ENCODE results near the gene CEMP1.

The CEMP1 gene

DNA sequence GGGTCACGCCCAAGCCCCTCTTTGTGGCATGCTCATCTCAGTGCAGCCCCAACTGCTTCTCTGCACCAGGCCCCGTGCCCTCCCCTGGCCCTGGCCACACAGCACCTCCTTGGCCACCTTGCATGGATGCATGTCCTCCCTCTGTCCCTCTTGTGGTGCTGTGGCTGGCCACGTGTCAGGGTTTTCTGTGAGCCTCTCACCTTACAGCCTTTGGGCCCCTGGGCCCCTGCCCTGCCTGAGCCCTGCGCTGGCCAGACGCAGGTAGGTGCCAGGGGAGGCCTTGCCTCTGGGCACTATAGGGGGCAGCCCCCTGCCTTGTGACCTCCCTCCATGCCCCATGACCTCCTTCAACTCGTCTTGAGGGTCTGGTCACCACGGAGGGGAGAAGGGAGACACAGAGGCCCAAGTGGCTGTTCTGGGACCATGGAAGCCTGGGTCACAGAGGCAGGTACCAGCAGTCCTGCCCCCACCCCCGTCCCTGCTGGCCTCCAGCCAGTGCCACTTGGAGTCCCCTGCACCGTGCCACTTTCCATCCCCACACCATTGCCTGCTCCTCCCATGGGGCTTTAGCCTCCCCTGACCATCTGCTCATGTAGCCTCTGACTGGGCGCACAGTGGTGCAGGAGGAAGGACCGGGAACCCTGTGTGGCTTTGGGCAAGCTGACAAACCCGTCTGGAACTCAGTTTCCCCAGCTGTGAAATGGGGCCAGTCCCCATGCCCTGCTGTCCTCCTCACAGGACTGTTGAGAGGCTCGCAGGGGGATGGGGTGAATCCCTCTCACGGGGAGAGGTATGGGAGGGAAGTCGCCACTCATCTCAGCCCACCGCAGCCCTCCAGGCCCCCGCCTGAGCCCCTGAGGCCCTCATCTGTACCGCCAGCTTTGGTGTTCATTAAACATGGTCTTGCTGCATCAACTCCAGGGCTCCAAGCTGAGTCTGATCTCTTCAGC, 29.0 kb downstream of the CEMP1 start:
- DNase-seq (ENCODE audit: low read depth): no peak

DNA sequence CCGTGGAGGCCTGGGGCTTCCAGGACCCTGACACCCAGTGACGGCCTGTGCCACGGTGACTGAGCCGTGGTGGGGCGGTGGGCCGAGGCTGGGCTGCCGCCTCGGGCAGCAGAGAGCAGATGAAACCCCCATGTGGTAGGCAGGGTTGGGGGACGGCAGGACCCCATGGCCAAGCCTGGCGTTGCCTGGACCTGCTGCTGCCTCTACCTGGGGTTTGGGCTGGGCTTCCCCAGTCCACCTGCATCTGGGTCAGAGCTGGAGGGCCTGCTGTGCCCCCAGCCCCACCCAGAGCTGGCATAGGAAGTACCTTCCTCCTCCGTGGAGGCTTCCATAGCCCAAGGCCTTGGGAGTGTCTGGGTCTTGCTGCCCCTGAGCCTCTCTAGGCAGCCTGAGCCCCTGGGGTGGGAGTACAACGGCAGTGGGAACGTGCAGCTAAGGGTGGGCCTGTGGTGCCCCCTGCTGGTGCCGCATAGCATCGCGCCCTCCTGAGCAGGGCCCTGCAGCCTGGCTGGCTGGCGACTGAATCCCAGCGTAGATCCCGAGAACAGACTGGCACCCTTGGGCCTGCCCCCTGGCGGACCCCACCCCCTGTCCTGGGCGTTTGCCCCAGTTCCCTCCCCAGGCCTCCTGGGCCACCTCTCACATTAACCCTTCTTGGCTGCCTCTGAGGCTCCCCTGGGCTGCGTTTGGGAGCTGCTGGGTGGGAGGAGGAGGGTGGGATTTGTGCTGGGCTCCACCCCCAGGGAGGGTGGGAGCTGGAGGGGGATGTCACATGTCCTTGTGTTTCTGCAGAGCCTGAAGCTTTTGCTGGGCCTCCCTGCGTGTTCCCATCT, 30.1 kb downstream of the CEMP1 start:
- no peak for DNase-seq (ENCODE audit: low read depth)

DNA sequence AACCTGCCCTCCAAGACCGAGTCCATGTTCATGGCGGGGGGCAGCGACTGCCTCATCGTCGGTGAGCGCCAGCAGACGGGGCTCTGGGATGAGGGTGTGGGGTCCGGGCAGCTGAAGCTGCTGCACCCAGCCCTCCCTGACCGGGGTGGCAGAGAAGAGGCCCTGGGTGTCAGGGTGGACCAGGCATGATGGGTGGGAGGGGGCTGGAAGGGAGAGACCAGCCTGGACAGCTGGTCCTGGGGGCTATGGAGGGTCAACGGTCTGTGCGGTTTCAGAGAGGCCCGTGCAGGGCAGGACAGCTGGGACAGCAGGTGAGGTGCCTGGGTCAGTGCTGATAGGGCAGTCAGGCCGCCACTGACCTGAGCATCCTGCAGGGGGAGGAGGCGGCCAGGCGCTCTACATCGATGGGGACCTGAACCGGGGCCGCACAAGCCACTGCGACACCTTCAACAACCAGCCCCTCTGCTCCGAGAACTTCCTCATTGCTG, 30.7 kb downstream of the CEMP1 start:
- DNase-seq (ENCODE audit: low read depth): no peak

DNA sequence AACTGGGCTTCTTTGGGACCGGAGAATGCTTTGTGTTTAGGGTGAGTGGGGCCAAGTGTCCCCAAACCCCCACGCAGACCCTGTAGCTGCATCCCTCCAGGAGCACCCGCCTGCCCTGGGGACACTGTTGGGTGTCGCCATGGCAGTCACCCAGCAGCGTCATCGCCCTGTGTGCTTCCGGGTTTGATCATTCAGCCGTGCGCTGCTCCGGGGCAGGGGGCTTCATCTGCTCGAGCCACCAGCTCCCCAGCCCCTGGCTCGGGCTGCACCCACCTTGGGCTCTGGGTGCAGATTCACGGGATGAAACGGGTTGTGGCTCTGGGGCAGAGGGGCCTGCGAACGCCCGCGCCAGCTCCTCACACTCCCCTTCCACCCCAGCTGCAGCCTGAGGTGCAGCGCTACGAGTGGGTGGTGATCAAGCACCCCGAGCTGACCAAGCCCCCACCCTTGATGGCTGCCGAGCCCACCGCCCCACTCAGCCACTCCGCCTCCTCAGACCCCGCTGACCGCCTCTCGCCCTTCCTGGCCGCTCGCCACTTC, 31.2 kb downstream of the CEMP1 start:
- DNase-seq (ENCODE audit: low read depth): no peak

DNA sequence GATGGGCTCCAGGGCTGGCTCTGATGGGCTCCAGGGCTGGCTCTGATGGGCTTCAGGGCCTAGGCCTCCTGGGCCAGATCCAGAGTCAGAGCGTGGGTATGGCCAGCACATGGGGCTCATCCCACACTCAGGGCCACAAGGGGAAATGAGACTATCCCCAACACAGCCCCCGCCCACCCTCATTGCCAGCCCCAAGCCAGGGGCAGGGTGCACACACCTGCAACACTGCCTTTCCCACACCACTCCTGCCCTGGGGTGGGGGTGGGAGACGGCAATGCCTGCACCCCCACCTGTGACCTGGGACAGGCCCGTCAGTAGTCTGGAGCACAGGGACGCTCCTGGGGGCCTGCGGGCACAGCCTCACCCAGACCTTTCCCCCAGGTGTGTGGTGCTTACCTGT, 31.8 kb downstream of the CEMP1 start:
- no peak for DNase-seq (ENCODE audit: low read depth)

DNA sequence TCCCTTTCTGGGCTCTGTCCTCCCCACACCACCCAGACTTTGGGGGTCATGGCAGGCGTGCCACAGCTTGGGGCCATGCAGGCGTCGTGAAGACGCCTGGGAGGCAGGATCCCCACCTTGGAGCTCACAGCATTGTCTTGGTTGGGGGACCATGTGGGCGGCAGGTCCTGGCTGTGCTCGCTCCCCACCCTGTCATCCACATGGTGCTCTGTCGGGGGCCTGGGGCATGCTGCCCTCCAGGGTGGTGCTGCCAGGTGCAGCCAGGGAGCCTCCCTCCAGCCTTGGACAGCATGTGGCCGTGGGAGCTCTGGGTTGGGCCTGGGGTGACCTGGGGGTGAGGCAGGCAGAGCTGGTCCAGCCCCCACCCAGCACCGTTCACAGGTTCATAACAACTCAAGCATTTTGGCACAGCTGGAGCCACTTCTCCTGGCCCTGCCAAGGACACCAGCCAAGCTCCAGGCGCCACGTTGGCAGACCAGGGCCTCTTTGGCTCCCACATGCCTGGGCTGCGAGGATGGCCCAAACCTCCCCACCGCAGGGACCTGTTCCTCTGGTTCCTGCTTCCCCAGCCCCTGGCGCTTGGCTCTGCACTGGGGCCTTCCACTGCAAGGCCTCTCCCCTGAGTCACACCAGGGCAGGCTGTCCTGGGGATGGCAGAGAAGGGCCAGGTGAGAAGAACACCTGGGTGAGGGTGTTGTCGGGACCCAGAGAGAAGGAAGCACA, 32.5 kb downstream of the CEMP1 start:
- no peak for DNase-seq (ENCODE audit: low read depth)

DNA sequence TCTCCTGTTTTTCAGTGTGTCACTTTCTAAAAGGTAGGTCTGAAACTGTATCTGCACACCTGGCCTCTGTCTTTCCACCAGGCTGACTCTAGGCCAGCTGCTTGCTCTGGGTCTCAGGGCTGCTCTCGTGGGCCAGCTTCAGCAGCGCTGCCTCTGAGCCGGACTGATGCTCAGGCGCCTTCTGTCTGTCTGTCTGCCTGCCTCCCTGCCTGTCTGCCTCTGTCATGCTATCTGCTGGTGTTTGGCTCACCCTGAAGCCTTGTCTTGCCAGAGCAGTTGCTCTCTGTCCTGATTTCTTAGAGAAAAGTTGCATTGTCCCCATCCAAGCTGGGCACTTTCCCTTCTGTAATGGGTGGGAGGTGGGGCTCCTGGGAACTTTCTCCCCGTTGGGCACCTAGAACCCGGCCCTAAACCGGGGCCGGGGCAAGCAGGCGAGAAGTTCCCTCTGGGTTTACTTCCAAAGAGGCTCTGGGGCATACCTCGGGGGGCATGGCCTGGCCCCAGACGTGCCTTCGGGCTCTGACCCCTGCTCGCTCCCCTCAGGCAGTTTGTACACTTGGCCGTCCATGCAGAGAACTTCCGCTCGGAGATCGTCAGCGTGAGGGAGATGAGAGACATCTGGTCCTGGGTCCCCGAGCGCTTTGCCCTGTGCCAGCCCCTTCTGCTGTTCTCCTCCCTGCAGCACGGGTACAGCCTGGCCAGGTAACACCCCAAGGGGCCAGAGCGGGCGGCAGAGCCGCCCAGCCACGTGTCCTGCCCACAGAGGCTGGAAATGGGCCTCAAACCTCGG, 33.3 kb downstream of the CEMP1 start:
- no peak for DNase-seq (ENCODE audit: low read depth)

DNA sequence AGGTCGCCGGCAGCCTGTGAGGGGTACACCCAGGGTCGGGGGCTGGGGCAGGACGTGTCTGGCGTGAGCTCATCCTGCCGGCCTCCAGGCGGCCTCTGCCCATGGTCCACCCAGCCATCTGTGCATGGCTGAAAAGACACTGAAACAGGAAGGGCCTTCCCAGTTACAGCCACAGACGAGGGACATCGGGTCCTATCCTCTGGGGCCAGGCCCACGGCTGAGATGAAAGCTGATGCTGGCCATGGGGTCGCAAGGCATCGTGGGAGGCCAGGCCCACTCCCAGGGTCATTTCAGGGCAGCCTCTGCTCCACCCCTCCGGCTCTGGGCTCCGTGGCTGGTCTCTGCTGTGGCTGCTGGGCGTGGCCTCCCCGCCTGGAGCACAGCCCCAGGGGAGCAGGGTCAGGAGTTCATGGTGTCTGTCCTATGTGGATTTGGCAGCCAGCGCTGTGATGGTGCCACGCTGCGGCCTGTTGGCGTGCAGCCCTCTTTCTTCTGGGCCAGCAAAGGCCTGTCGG, 34.0 kb downstream of the CEMP1 start:
- no peak for DNase-seq (ENCODE audit: low read depth)

DNA sequence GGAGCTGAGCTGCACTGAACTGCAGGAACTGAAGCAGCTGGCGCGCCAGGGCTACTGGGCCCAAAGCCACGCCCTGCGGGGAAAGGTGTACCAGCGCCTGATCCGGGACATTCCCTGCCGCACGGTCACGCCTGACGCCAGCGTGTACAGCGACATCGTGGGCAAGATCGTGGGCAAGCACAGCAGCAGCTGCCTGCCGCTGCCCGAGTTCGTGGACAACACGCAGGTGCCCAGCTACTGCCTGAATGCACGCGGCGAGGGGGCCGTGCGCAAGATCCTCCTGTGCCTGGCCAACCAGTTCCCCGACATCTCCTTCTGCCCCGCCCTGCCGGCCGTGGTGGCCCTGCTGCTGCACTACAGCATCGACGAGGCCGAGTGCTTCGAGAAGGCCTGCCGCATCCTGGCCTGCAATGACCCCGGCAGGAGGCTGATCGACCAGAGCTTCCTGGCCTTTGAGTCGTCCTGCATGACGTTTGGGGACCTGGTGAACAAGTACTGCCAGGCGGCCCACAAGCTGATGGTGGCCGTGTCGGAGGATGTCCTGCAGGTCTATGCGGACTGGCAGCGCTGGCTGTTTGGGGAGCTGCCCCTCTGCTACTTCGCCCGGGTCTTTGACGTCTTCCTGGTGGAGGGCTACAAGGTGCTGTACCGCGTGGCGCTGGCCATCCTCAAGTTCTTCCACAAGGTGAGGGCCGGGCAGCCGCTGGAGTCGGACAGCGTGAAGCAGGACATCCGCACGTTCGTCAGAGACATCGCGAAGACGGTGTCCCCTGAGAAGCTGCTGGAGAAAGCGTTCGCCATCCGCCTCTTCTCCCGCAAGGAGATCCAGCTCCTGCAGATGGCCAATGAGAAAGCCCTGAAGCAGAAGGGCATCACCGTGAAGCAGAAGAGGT, 34.7 kb downstream of the CEMP1 start:
- no peak for DNase-seq (ENCODE audit: low read depth)

DNA sequence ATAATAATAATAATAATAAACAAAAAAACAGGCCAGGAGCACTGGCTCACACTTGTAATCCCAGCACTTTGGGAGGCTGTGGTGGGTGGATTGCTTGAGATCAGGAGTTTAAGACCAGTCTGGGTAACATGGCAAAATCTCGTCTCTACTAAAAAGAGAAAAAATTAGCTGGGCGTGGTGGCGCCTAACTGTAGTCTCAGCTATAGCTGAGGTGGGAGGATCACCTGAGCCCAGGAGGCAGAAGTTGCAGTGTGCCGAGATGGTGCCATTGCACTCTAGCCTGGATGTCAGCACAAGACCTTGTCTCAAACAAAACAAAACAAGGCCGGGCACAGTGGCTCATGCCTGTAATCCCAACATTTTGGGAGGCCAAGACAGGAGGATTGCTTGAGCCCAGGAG, 36.2 kb downstream of the CEMP1 start:
- no peak for DNase-seq (ENCODE audit: low read depth)

DNA sequence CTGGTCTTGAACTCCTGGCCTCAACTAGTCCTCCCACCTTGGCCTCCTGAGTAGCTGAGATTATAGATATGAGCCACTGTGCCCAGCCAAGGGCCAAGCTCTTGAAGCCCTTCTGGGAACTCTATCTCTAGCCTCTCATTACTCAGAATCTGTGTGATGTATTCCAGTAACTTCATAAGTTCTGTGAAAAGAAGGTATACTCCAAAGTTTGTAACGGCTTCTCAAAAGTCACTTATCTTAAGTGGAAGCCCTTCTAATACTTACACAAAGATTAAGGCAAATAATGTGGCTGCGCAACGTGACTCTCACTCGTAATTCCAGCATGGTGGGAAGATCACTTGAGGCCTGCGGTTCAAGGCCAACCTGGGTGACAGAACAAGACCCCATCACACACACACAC, 36.6 kb downstream of the CEMP1 start:
- no peak for DNase-seq (ENCODE audit: low read depth)

DNA sequence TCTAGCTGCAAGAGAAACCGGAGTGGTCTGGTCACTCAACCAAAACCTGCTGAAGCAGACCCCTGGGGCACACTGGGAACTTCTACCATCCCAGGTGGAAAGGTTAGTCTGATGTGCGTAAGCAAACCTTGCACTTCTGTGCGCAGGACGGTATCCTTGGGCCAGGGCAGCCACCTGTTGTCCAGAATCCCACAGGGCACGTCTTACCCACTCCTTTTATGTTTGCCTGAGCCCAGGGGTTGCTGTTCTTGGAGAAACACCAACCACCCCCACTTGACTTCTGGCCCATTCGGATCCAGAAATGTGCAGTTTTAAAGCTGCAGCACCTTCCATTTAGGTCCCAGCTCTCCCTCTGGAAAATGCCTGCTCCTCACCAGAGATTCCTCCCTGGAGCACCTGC, 37.6 kb downstream of the CEMP1 start:
- no peak for DNase-seq (ENCODE audit: low read depth)

DNA sequence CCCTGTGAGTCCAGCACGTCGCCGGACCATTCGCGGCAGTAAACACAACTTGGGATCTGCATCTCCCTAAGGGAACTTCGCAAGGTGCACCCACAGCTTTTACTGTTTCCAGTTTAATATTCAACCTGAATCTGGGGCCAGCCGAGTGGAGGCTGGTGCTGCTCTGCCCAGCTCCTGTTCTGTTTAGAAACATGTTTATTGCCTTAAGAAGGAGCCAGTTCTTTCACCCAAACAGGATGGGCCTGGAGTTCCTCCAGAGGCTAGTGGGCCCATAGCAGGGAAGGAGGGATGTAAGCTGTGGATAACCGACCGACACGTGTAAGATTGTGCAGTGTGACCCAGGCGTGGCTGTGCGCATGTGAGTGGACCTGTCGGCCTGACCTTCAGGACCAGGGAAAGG, 38.9 kb downstream of the CEMP1 start:
- no peak for DNase-seq (ENCODE audit: low read depth)

DNA sequence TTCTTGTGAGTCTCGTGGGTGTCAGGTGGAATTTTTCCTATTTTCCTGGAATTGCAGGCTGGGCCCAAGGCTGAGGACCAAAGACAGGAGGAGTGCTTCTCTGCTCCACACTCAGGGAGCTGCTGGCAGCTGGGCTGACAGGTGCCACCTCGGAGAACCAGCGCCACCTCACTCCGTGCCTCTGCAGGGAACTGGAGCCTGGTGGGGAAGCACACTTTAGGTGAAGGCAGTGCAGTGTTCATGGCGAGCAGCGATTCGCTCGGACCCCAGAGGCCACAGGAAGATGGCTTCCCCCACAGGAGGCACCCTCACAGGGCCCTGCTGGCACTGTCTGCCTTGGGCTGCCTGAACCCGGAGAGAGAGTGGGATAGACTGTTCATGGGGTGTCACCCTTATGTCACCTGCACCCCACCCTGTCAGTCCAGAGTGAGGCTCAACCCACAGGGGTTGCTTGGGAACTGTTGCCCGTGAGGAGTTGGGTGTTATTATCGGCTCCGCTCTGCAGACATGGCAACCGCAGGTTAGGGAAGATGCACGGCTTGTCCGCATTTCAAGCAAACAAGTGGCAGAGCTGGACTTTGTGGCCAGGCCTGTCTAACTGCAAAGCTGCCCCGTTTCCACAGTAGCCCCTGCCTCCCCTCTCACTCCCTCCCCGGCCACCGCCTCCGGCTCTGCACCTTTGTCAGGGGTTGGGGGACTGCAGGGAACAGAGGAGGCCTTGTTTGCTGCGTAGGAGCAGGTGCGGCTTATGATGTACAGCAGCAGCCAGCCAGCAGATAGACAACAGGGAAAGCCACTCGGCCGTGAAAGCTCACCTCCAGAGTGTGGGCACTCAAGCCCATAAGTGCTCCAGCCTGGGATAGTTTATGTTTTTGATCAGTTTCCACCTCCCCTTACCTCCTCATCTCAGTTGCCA, 40.8 kb downstream of the CEMP1 start:
- no peak for DNase-seq (ENCODE audit: low read depth)

DNA sequence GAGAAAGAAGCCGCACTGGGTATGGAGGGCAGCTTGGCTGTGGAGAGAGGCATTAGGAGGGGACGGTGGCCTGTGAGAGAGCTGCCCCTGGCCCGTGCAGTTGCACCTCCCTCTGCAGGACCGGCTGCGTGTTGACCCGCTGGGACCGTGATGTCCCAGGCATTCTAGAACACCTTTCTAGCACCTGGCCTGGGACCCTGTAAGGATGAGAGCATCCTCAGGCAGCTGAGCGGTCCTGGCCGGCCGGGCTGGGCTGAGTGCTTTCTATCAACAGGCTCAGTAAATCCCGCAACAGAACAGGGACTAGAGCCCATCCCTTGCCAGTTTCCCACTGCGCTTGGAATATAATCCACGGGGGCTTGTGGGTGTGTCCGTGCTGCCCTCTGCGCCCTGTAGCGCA, 41.6 kb downstream of the CEMP1 start:
- DNase-seq (ENCODE audit: low read depth): no peak

DNA sequence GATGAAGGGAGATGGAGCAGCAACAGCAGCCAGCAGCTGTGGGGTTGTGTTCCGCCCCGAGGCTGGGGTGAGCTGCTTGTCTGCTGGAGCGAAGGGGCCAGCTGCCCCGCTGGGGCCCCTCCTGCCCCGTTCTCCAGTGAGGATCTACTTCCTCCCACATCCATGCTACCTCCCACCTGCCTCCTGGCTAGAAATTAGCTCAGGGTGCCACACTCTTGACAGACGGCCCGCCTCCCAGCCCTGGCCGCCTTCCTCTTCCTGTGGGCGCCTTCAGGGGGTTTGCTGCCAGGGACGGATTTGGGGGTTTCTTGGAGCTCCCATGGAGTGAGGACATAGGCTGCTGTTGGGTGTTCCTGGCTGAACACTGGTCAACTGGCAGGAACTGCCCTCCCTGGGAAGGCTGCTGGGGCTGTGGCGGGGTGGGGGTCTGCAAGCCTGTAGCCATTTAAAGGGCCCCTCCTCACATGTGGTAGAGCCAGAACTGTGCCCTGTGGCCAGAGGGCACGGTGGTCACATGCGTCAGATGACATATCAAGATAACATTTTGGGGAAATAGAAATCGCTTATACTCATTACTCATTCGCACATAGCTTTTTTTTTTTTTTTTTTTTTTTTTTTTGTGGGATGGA, 43.2 kb downstream of the CEMP1 start:
- DNase-seq (ENCODE audit: low read depth): no peak

DNA sequence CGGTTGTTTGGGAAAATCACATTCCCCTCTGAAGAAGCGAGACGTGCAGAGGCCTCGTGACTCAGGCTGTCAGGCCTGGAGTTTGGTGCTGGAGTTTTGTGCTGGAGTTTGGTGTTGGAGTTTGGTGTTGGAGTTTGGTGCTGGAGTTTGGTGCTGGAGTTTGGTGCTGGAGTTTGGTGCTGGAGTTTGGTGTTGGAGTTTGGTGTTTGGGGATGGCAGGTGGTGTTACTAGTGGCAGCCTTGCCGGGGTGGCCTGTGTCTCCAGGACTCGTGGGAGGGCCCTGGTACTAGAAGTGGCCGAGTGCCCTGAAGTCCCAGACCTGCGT, 43.7 kb downstream of the CEMP1 start:
- no peak for DNase-seq (ENCODE audit: low read depth)

Measured in non-pigmented ciliary epithelial cell (primary cell).